Panc1 (cell line): ENCODE data around the gene NOL3.

ENCODE experiments used
- CTCF ChIP-seq: fragments of 450-650 bp; IDR thresholded peaks from 2 replicates; pipeline ENCODE4 v1.5.1; 2017; ENCODE audit warnings: mild to moderate bottlenecking
- POLR2AphosphoS5 ChIP-seq: IDR thresholded peaks from 2 replicates; pipeline ENCODE4 v1.6.1; 2012; ENCODE audit warnings: mild to moderate bottlenecking, low read depth, low read length, moderate library complexity
- REST ChIP-seq, 2 experiments: IDR thresholded peaks; 2 replicates each; pipeline ENCODE4 v1.6.1; 2011 to 2012; ENCODE audit warnings: low read depth in 2 of 2, control low read depth in 1 of 2, low read length in 1 of 2, mild to moderate bottlenecking in 1 of 2, moderate library complexity in 1 of 2; ENCODE audit not compliant: insufficient read depth in 1 of 2
- SIN3A ChIP-seq: IDR thresholded peaks from 2 replicates; pipeline ENCODE4 v1.6.1; 2012; ENCODE audit warnings: low read depth, mild to moderate bottlenecking, low read length, moderate library complexity, borderline replicate concordance; ENCODE audit not compliant: insufficient read depth
- TCF7L2 ChIP-seq: IDR thresholded peaks from 2 replicates; pipeline ENCODE4 v1.6.1; 2011; ENCODE audit warnings: mild to moderate bottlenecking, low read depth, low read length, inconsistent platforms

GRCh38 chr16:67164599-67165061, 5.7 kb upstream of the NOL3 start, which contains the start of gene HSF4:
- TF ChIP-seq CTCF (no peak), POLR2AphosphoS5 (no peak), SIN3A (no peak), REST (IDR thresholded peaks at IDR 0.05; ENCODE audit: insufficient read depth in 1 of 2, low read depth in 2 of 2, low read length in 1 of 2) (no peak), TCF7L2 (no peak)
